ENCODE measurements around the gene PARP15.

Gene PARP15

DNA sequence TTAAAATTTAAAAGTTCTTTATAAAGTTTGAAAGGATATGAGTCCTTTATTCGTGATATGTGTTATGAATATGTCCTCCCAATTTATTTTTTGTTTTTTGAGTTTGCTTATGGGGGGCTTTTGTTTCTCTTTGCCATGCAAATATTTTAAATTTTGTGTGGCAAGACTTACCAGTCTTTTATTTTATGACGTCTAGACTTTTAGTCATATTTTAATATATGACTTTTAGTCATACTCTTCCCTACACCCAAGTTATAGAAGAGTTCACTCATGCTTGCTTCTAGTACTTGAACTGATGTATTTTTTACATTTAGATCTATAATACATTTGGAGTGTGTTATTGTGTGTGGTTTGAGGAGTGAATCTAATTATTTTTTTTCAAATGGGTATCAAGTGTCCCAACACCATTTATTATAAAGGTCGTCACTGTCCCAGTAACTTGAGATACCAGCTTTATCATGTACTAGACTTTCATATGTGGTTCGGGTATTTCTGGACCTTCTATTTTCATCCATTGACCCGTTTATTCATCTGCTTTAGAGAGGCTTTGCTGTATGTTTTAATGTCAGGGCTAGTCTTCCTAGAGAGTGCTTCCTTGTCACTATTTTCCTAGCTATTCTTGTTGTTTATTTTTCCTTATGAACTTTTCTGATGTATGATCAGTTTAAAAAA, 755 bp downstream of the PARP15 start:
- CTCF ChIA-PET: no interaction called here
- TF ChIP-seq FOXK2 (IDR thresholded peaks at IDR 0.05): no peak
- no peak for TF ChIP-seq TARDBP (IDR thresholded peaks at IDR 0.05)
- TF ChIP-seq BHLHE40 (IDR thresholded peaks at IDR 0.05; ENCODE audit: borderline replicate concordance): no peak
- TF ChIP-seq CTBP1 (IDR thresholded peaks at IDR 0.05; ENCODE audit: borderline replicate concordance): no peak
- no peak for TF ChIP-seq ELF4 (IDR thresholded peaks at IDR 0.05)
- TF ChIP-seq SUZ12 (IDR thresholded peaks at IDR 0.05): no peak
- TF ChIP-seq ARNT (IDR thresholded peaks at IDR 0.05): no peak
- no peak for TF ChIP-seq LEF1 (IDR thresholded peaks at IDR 0.05; ENCODE audit: borderline replicate concordance)
- TF ChIP-seq, protein P1, sequence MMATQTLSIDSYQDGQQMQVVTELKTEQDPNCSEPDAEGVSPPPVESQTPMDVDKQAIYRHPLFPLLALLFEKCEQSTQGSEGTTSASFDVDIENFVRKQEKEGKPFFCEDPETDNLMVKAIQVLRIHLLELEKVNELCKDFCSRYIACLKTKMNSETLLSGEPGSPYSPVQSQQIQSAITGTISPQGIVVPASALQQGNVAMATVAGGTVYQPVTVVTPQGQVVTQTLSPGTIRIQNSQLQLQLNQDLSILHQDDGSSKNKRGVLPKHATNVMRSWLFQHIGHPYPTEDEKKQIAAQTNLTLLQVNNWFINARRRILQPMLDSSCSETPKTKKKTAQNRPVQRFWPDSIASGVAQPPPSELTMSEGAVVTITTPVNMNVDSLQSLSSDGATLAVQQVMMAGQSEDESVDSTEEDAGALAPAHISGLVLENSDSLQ (IDR thresholded peaks at IDR 0.05): no peak
- TF ChIP-seq HDGF (IDR thresholded peaks at IDR 0.05; ENCODE audit: borderline replicate concordance): no peak
- TF ChIP-seq L3MBTL2 (conservative IDR thresholded peaks at IDR 0.05): no peak
- TF ChIP-seq ZNF384 (IDR thresholded peaks at IDR 0.05): no peak
- no peak for TF ChIP-seq FOXA1 (IDR thresholded peaks at IDR 0.05)
- DNase-seq (ENCODE audit: extremely low spot score): no peak
- POLR2A ChIA-PET: interaction anchor here (0.8 kb wide), 1 partner anchor 14 kb away, joined by 3 read pairs; the partner anchor contains the start of genes DTX3L and PARP9

DNA sequence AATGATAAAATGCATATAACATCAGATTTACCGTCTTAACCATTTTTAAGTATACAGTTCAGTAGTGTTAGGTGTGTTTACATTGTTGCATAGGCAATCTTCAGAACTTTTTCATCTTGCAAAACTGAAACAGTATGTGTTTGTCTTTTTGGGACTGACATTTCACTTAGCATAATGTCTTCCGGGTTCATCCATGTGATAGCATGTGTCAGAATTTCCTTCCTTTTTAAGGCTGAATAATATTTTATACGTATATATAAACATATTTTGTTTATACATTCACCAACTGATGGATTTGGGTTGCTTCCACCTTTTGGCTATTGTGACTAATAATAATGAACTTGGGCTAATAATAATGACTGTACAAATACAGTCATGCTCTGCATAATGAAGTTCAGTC, 3.0 kb downstream of the PARP15 start:
- ChIA-PET CTCF (no interaction called here), POLR2A (no interaction called here)
- TF ChIP-seq TARDBP (IDR thresholded peaks at IDR 0.05) (no peak), L3MBTL2 (conservative IDR thresholded peaks at IDR 0.05) (no peak), CTBP1 (IDR thresholded peaks at IDR 0.05; ENCODE audit: borderline replicate concordance) (no peak), NFRKB (IDR thresholded peaks at IDR 0.05) (no peak), SUZ12 (IDR thresholded peaks at IDR 0.05) (no peak), LEF1 (IDR thresholded peaks at IDR 0.05; ENCODE audit: borderline replicate concordance) (no peak), FOXK2 (IDR thresholded peaks at IDR 0.05) (no peak), FOXM1 (IDR thresholded peaks at IDR 0.05; ENCODE audit: borderline replicate concordance) (no peak)
- no peak for DNase-seq (ENCODE audit: extremely low spot score)

DNA sequence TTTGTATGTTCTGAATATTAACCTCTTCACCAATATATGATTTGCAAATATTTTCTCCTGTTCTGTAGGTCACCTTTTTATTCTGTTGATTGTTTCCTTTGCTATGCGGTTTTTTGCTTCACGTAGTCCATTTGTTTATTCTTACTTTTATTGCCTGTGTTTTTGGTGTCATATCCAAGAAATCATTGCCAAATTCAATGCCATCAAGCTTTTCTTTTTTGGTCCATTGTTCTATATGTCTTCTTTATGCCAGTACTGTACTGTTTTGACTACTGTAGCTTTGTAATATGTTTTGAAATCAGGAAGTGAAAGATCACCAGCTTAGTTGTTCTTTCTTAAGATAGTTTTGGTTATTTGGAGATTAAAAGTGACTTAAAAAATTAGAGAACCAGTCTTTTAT, 4.2 kb downstream of the PARP15 start:
- ChIA-PET POLR2A (no interaction called here), CTCF (no interaction called here)
- no peak for DNase-seq (ENCODE audit: extremely low spot score)
- no peak for TF ChIP-seq BHLHE40 (IDR thresholded peaks at IDR 0.05; ENCODE audit: borderline replicate concordance)
- TF ChIP-seq TARDBP (IDR thresholded peaks at IDR 0.05): no peak
- no peak for TF ChIP-seq L3MBTL2 (conservative IDR thresholded peaks at IDR 0.05)
- TF ChIP-seq ZNF384 (IDR thresholded peaks at IDR 0.05): no peak
- TF ChIP-seq LEF1 (IDR thresholded peaks at IDR 0.05; ENCODE audit: borderline replicate concordance): no peak

DNA sequence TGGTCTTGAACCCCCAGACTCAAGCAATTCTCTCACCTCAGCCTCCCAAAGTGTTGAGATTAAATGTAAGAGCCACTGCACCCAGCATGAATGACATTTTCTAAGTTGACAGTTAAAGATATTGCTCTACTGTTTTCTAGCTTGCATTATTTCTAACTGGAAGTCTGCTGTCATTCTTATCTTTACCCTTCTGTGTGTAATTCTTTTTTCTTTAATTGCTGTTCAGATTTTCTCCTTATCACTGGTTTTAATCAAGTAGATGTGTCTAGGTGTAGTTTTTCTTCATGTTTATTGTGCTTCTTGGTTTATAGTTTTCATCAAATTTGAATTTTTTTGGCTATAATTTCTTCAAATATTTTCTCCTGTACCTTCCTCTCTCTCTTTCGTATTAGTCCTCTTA, 4.9 kb downstream of the PARP15 start:
- ChIA-PET CTCF (no interaction called here), POLR2A (no interaction called here)
- no peak for DNase-seq (ENCODE audit: extremely low spot score)
- TF ChIP-seq ELF4 (IDR thresholded peaks at IDR 0.05) (no peak), BHLHE40 (IDR thresholded peaks at IDR 0.05; ENCODE audit: borderline replicate concordance) (no peak), SP1 (IDR thresholded peaks at IDR 0.05) (no peak), ARNT (IDR thresholded peaks at IDR 0.05) (no peak), CTBP1 (IDR thresholded peaks at IDR 0.05; ENCODE audit: borderline replicate concordance) (no peak), LEF1 (IDR thresholded peaks at IDR 0.05; ENCODE audit: borderline replicate concordance) (no peak), FOXK2 (IDR thresholded peaks at IDR 0.05) (no peak), TARDBP (IDR thresholded peaks at IDR 0.05) (no peak), SUZ12 (IDR thresholded peaks at IDR 0.05) (no peak), NFRKB (IDR thresholded peaks at IDR 0.05) (no peak), FOXM1 (IDR thresholded peaks at IDR 0.05; ENCODE audit: borderline replicate concordance) (no peak), HDGF (IDR thresholded peaks at IDR 0.05; ENCODE audit: borderline replicate concordance) (no peak), L3MBTL2 (conservative IDR thresholded peaks at IDR 0.05) (no peak), FOXA1 (IDR thresholded peaks at IDR 0.05) (no peak), ZNF384 (IDR thresholded peaks at IDR 0.05) (no peak)
- TF ChIP-seq, protein P1 (IDR thresholded peaks at IDR 0.05): no peak

DNA sequence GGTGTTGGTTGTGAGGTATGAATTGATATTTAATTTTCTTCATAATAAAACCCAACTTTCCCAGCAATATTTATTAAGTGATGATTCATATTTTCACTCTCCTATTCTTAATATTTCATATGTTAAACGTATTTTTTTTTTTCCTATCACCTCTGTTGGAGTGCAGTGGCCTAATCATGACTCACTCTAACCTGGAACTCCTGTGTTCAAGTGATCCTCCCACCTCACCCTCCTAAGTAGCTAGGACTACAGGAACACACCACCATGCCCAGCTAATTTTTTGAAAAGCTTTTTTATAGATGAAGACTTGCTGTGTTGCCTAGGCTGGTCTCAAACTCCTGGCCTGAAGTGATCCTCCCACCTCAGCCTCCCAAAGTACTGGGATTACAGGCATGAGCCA, 8.6 kb downstream of the PARP15 start:
- ChIA-PET CTCF (no interaction called here), POLR2A (no interaction called here)
- TF ChIP-seq L3MBTL2 (conservative IDR thresholded peaks at IDR 0.05) (no peak), FOXK2 (IDR thresholded peaks at IDR 0.05) (no peak), FOXA1 (IDR thresholded peaks at IDR 0.05) (no peak), ARNT (IDR thresholded peaks at IDR 0.05) (no peak), TARDBP (IDR thresholded peaks at IDR 0.05) (no peak), HDGF (IDR thresholded peaks at IDR 0.05; ENCODE audit: borderline replicate concordance) (no peak)
- no peak for DNase-seq (ENCODE audit: extremely low spot score)

DNA sequence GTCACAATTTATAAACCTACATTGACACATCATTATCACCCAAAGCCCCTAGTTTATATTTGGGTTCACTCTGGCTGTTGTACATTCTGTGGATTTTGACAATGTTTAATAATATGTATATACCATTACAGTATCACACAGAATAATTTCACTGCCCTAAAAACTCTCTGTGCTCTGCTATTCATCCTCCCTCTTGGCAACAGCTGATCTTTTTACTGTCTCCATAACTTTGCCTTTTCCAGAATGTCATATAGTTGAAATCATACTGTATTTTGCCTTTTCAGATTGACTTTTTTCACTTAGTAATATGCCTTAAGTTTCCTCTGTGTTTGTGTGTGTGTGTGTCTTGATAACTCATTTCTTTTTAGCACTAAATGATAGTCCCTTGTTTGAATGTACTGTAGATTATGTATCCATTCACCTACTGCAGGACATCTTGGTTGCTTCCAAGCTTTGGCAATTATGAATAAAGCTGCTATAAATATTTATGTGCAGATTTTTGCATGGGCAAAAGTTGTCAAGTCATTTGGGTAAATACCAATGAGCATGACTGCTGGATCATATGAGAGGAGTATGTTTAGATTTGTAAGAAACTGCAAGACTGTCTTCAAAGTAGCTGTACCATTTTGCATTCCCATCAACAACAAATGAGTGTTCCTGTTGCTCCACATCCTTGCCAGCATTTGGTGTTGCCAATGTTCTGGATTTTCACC, 9.5 kb downstream of the PARP15 start:
- DNase-seq (ENCODE audit: extremely low spot score): no peak
- no peak for TF ChIP-seq L3MBTL2 (conservative IDR thresholded peaks at IDR 0.05)
- TF ChIP-seq ELF4 (IDR thresholded peaks at IDR 0.05): no peak
- TF ChIP-seq FOXK2 (IDR thresholded peaks at IDR 0.05): no peak
- TF ChIP-seq FOXA1 (IDR thresholded peaks at IDR 0.05): no peak
- TF ChIP-seq SUZ12 (IDR thresholded peaks at IDR 0.05): no peak
- no peak for TF ChIP-seq FOXM1 (IDR thresholded peaks at IDR 0.05; ENCODE audit: borderline replicate concordance)
- no peak for TF ChIP-seq BHLHE40 (IDR thresholded peaks at IDR 0.05; ENCODE audit: borderline replicate concordance)
- no peak for TF ChIP-seq LEF1 (IDR thresholded peaks at IDR 0.05; ENCODE audit: borderline replicate concordance)
- ChIA-PET CTCF (no interaction called here), POLR2A (no interaction called here)

DNA sequence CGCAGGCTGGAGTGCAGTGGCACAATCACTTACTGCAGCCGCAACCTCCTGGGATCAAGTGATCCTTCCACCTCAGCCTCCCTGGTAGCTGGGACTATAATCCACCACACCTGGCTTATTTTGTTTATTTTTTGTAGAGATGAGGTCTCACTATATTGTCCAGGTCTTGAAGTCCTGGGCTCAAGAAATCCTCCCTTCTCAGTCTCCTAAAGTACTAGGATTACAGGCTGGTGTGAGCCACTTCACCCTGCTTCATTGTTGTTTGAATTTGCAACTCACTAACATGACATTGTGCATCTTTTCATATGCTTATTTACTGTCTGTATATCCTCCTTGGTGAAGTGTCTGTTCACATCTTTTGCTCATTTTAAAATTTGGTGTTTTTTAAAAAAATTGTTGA, 10.1 kb downstream of the PARP15 start:
- TF ChIP-seq, protein P1 (IDR thresholded peaks at IDR 0.05): no peak
- TF ChIP-seq ARNT (IDR thresholded peaks at IDR 0.05): no peak
- no peak for TF ChIP-seq NFRKB (IDR thresholded peaks at IDR 0.05)
- TF ChIP-seq LEF1 (IDR thresholded peaks at IDR 0.05; ENCODE audit: borderline replicate concordance): no peak
- TF ChIP-seq HDGF (IDR thresholded peaks at IDR 0.05; ENCODE audit: borderline replicate concordance): no peak
- TF ChIP-seq CTBP1 (IDR thresholded peaks at IDR 0.05; ENCODE audit: borderline replicate concordance): no peak
- no peak for TF ChIP-seq BHLHE40 (IDR thresholded peaks at IDR 0.05; ENCODE audit: borderline replicate concordance)
- TF ChIP-seq ELF4 (IDR thresholded peaks at IDR 0.05): no peak
- TF ChIP-seq FOXA1 (IDR thresholded peaks at IDR 0.05): no peak
- TF ChIP-seq TARDBP (IDR thresholded peaks at IDR 0.05): no peak
- no peak for TF ChIP-seq SP1 (IDR thresholded peaks at IDR 0.05)
- TF ChIP-seq ZNF384 (IDR thresholded peaks at IDR 0.05): no peak
- TF ChIP-seq L3MBTL2 (conservative IDR thresholded peaks at IDR 0.05): no peak
- no peak for TF ChIP-seq SUZ12 (IDR thresholded peaks at IDR 0.05)
- TF ChIP-seq FOXK2 (IDR thresholded peaks at IDR 0.05): no peak
- TF ChIP-seq FOXM1 (IDR thresholded peaks at IDR 0.05; ENCODE audit: borderline replicate concordance): no peak
- POLR2A ChIA-PET: no interaction called here
- no peak for DNase-seq (ENCODE audit: extremely low spot score)
- CTCF ChIA-PET: no interaction called here
